H9 (cell line): Measurements from ENCODE around the gene DOCK2. TPM values are rescaled to one million over a fixed set of nuclear protein-coding genes. Genes with fewer than 3 reads are reported as not detected.

Experiments used
- DNase-seq: peaks from one replicate; pipeline ENCODE4 v3.0.0-alpha.2; 2017
- H2AFZ ChIP-seq: one replicate; pipeline ENCODE4 v1.6.1; 2013; ENCODE audit warnings: mild to moderate bottlenecking, low read length, control low read depth, moderate library complexity
- H2AK5ac ChIP-seq: 2 replicates; pipeline ENCODE4 v1.6.1; 2013; ENCODE audit warnings: low read length, control low read depth, mixed read lengths; ENCODE audit not compliant: insufficient read length
- H2BK120ac ChIP-seq: one replicate; pipeline ENCODE4 v1.6.1; 2013; ENCODE audit warnings: low read depth, mild to moderate bottlenecking, low read length, control low read depth, inconsistent platforms; ENCODE audit not compliant: poor library complexity, severe bottlenecking
- H2BK12ac ChIP-seq: 2 replicates; pipeline ENCODE4 v1.6.1; 2013; ENCODE audit warnings: low read length, control low read depth, mixed read lengths, low read depth; ENCODE audit not compliant: insufficient read length
- H2BK15ac ChIP-seq: 2 replicates; pipeline ENCODE4 v1.6.1; 2013; ENCODE audit warnings: low read depth, low read length, control low read depth
- H2BK20ac ChIP-seq: one replicate; pipeline ENCODE4 v1.6.1; 2013; ENCODE audit warnings: low read depth, mild to moderate bottlenecking, low read length, control low read depth, inconsistent platforms; ENCODE audit not compliant: poor library complexity, severe bottlenecking
- H2BK5ac ChIP-seq: 2 replicates; pipeline ENCODE4 v1.6.1; 2013; ENCODE audit warnings: low read length, control low read depth, mixed read lengths; ENCODE audit not compliant: insufficient read length
- H3K14ac ChIP-seq: 2 replicates; pipeline ENCODE4 v1.6.1; 2013; ENCODE audit warnings: low read length, control low read depth; ENCODE audit not compliant: insufficient read depth
- H3K18ac ChIP-seq: 2 replicates; pipeline ENCODE4 v1.6.1; 2013; ENCODE audit warnings: low read depth, mild to moderate bottlenecking, mixed read lengths, low read length, control low read depth; ENCODE audit not compliant: insufficient read length
- H3K23ac ChIP-seq: 2 replicates; pipeline ENCODE4 v1.6.1; 2013; ENCODE audit warnings: low read length, control low read depth, mixed read lengths, low read depth; ENCODE audit not compliant: insufficient read length
- H3K23me2 ChIP-seq: 2 replicates; pipeline ENCODE4 v1.6.1; 2013; ENCODE audit warnings: low read depth, mild to moderate bottlenecking, mixed read lengths, low read length, control low read depth; ENCODE audit not compliant: insufficient read length, poor library complexity, severe bottlenecking
- H3K27ac ChIP-seq: 2 replicates; pipeline ENCODE4 v1.5.1; 2013; ENCODE audit warnings: low read length, control low read depth, mixed read lengths, low read depth; ENCODE audit not compliant: insufficient read length
- H3K27me3 ChIP-seq: 2 replicates; pipeline ENCODE4 v1.6.1; 2013; ENCODE audit warnings: low read length, control low read depth, inconsistent platforms; ENCODE audit not compliant: insufficient read depth
- H3K4ac ChIP-seq: 2 replicates; pipeline ENCODE4 v1.6.1; 2013; ENCODE audit warnings: low read depth, mild to moderate bottlenecking, control low read depth, inconsistent platforms, low read length, moderate library complexity
- H3K4me1 ChIP-seq: 2 replicates; pipeline ENCODE4 v1.6.1; 2013; ENCODE audit warnings: low read length, control low read depth, inconsistent platforms; ENCODE audit not compliant: insufficient read depth
- H3K4me2 ChIP-seq: 2 replicates; pipeline ENCODE4 v1.6.1; 2013; ENCODE audit warnings: low read length, control low read depth, mixed read lengths; ENCODE audit not compliant: insufficient read length, insufficient read depth
- H3K56ac ChIP-seq: 2 replicates; pipeline ENCODE4 v1.6.1; 2013; ENCODE audit warnings: low read depth, mild to moderate bottlenecking, mixed read lengths, low read length, control low read depth; ENCODE audit not compliant: insufficient read length
- H3K79me1 ChIP-seq: 2 replicates; pipeline ENCODE4 v1.6.1; 2013; ENCODE audit warnings: low read depth, mild to moderate bottlenecking, moderate library complexity, low read length, control low read depth, inconsistent platforms; ENCODE audit not compliant: insufficient read depth, poor library complexity, severe bottlenecking
- H3K79me2 ChIP-seq: 2 replicates; pipeline ENCODE4 v1.6.1; 2013; ENCODE audit warnings: low read length, control low read depth, inconsistent platforms; ENCODE audit not compliant: insufficient read depth
- H3K9ac ChIP-seq: 2 replicates; pipeline ENCODE4 v1.6.1; 2013; ENCODE audit warnings: low read length, control low read depth, mixed read lengths; ENCODE audit not compliant: insufficient read length; ENCODE audit errors: extremely low read depth
- H3K9me3 ChIP-seq: one replicate; pipeline ENCODE4 v1.6.1; 2013; ENCODE audit warnings: low read depth, low read length, inconsistent platforms; ENCODE audit not compliant: control insufficient read depth
- H3T11ph ChIP-seq: one replicate; pipeline ENCODE4 v1.6.1; 2013; ENCODE audit warnings: mild to moderate bottlenecking, low read length, control low read depth, inconsistent platforms
- H4K20me1 ChIP-seq: one replicate; pipeline ENCODE4 v1.6.1; 2013; ENCODE audit not compliant: control insufficient read depth, insufficient read length, insufficient read depth
- H4K5ac ChIP-seq: 2 replicates; pipeline ENCODE4 v1.6.1; 2013; ENCODE audit warnings: low read depth, mild to moderate bottlenecking, mixed read lengths, low read length, control low read depth; ENCODE audit not compliant: insufficient read length
- H4K8ac ChIP-seq: replicated peaks from 2 replicates; pipeline ENCODE4 v1.6.1; 2013; ENCODE audit warnings: low read length, control low read depth, mixed read lengths, low read depth; ENCODE audit not compliant: insufficient read length
- H4K91ac ChIP-seq: 2 replicates; pipeline ENCODE4 v1.6.1; 2013; ENCODE audit warnings: low read depth, mild to moderate bottlenecking, moderate library complexity, mixed read lengths, low read length, control low read depth; ENCODE audit not compliant: insufficient read length
- H3K27ac Mint-ChIP-seq, 3 experiments: 2 replicates in 2 of 3; 3 replicates in 1 of 3; pipeline ENCODE4 v1.8.0; 2020 to 2021; ENCODE audit warnings: mixed read lengths in 3 of 3, mild to moderate bottlenecking in 1 of 3, moderate library complexity in 1 of 3
- H3K27me3 Mint-ChIP-seq: 2 replicates; pipeline ENCODE4 v1.8.0; 2021; ENCODE audit warnings: low read depth, mild to moderate bottlenecking, moderate library complexity, mixed read lengths
- H3K36me3 Mint-ChIP-seq, 3 experiments: 2 replicates in 2 of 3; 3 replicates in 1 of 3; pipeline ENCODE4 v1.8.0; 2020 to 2021; ENCODE audit warnings: low read depth in 3 of 3, mixed read lengths in 3 of 3; ENCODE audit not compliant: insufficient read depth in 1 of 3
- H3K4me1 Mint-ChIP-seq, 2 experiments: 2 replicates each; pipeline ENCODE4 v1.8.0; 2020; ENCODE audit warnings: mixed read lengths in 2 of 2
- H3K4me3 Mint-ChIP-seq, 2 experiments: 2 replicates in 1 of 2; 3 replicates in 1 of 2; pipeline ENCODE4 v1.8.0; 2020 to 2021; ENCODE audit warnings: mild to moderate bottlenecking in 2 of 2, mixed read lengths in 2 of 2, moderate library complexity in 1 of 2
- H3K9me3 Mint-ChIP-seq, 2 experiments: 2 replicates in 1 of 2; 3 replicates in 1 of 2; pipeline ENCODE4 v1.8.0; 2020; ENCODE audit warnings: mild to moderate bottlenecking in 2 of 2, mixed read lengths in 2 of 2, moderate library complexity in 1 of 2
- CTCF ChIP-seq: fragments of 200-600 bp; sonication (generic); conservative IDR thresholded peaks from 3 replicates; pipeline ENCODE4 v1.8.0; 2021; ENCODE audit warnings: antibody characterized with exemption, mild to moderate bottlenecking
- WGBS: extraction: QIAGEN DNeasy Blood & Tissue Kit; methylation state at CpG from one replicate; pipeline ENCODE4 v1.1.7; 2013; ENCODE audit warnings: missing lambda C conversion rate, low lambda C conversion rate, mixed read lengths; ENCODE audit not compliant: insufficient read length; ENCODE audit errors: extremely low coverage; 5-methylcytosine and 5-hydroxymethylcytosine counted together
- total RNA-seq: library from RNA; stranded (reverse); gene quantifications from 2 replicates; pipeline ENCODE4 v1.2.1, GENCODE V29; 2021

Gene DOCK2
- total RNA-seq, 1 experiment from 2014 or later = 7.8 TPM

DNA sequence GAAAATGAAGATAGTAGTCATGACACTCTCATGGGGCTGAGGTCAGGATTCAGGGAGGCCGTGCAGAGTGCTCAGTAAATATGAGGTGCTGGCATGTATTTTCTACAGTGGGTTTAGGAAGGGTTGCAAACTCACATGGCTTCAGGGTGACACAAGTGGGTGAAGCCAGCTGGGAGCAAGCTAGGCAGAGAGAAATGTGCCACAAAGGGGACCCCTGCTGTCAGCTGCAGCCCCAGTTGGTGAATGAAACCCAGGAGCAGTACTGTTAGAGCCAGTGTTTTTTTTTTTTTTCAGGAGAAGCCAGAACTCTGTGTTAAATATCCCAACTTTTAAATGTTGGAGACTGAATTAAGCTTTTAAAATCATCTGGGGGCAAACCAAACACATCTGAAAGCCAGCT, 267.9 kb downstream of the DOCK2 start:
- Histone ChIP-seq H2BK5ac (no peak overlapping the region), H2BK20ac (no peak overlapping the region), H3K79me2 (no peaks in the 10 kb centered on the region), H3K14ac (no peak overlapping the region), H3K4ac (no peak overlapping the region), H3T11ph (no peak overlapping the region), H3K9ac (no peak overlapping the region), H3K27me3 (no peaks in the 10 kb centered on the region), H3K23ac (no peak overlapping the region), H2BK12ac (no peak overlapping the region), H2BK15ac (no peak overlapping the region), H3K23me2 (no peaks in the 10 kb centered on the region), H3K18ac (no peak overlapping the region), H3K9me3 (no peaks in the 10 kb centered on the region), H3K4me2 (no peak overlapping the region), H4K91ac (no peak overlapping the region), H3K56ac (no peak overlapping the region), H2AFZ (no peak overlapping the region), H3K79me1 (no peaks in the 10 kb centered on the region), H2AK5ac (no peak overlapping the region), H4K8ac (no peak overlapping the region), H3K27ac (no peak overlapping the region), H3K4me1 (no peaks in the 10 kb centered on the region), H4K5ac (no peak overlapping the region), H2BK120ac (no peak overlapping the region), H4K20me1 (no peaks in the 10 kb centered on the region)
- no peaks in the 10 kb centered on the region for H3K27me3 Mint-ChIP-seq
- no peaks in the 10 kb centered on the region for H3K36me3 Mint-ChIP-seq
- no peak for TF ChIP-seq CTCF
- H3K9me3 Mint-ChIP-seq = no peaks in the 10 kb centered on the region; a peak in 1 of 5 replicates
- WGBS = no CpG with 5 or more reads among the region's 1 CpG
- H3K27ac Mint-ChIP-seq = no peak overlapping the region
- DNase-seq = no peak
- H3K4me1 Mint-ChIP-seq = peaks cover 12 to 13% of the 10 kb centered on the region in 2 experiments
- H3K4me3 Mint-ChIP-seq = no peak overlapping the region
